A549 (cell line): ENCODE data around the gene TFDP1. TPM values are rescaled to one million over a fixed set of nuclear protein-coding genes. Genes with fewer than 3 reads are reported as not detected.

ENCODE experiments used
- ATAC-seq, 2 experiments: fragments of 200-7000 bp in 1 of 2; fragments of >200 bp in 1 of 2; cut with Nextera tagmentation in 1 of 2; cut with Tn5 transposase in 1 of 2; 3 replicates each; pipeline versions ENCODE4 v1.8.0 to v1.9.1; 2018 to 2020; ENCODE audit warnings: mild to moderate bottlenecking in 1 of 2, moderate library complexity in 1 of 2
- CTCF ChIA-PET: fragments of 300-600 bp; sonication (Branson Sonifier 250); formaldehyde crosslinking; extraction: SDS; loops from one replicate; lab custom pipeline; 2021; ENCODE audit warnings: antibody characterized with exemption, inconsistent platforms; lab: Yijun Ruan, JAX
- POLR2A ChIA-PET: fragments of 350-600 bp; formaldehyde crosslinking; extraction: SDS; loops from one replicate; lab custom pipeline; 2021; ENCODE audit warnings: antibody characterized with exemption, inconsistent platforms; lab: Yijun Ruan, JAX
- DNase-seq, 2 experiments: peaks; one replicate each; pipeline versions ENCODE4 v3.0.0 to v3.0.0-alpha.2; 2011 to 2016; ENCODE audit warnings: low read depth in 1 of 2, low spot score in 1 of 2
- FAIRE-seq: peaks from 2 replicates; lab custom pipeline; 2011; peaks lifted over from hg19 to GRCh38; lab: Jason Lieb, UNC
- H3K27ac ChIP-seq, 2 experiments: fragments of >200 bp; sonication (Bioruptor Twin); formaldehyde crosslinking; 3 replicates each; pipeline ENCODE4 v1.5.1; 2016 to 2017
- H3K4me1 ChIP-seq: fragments of >200 bp; sonication (Bioruptor Twin); formaldehyde crosslinking; 3 replicates; pipeline ENCODE4 v1.6.1; 2016
- H3K4me2 ChIP-seq: fragments of >200 bp; sonication (Bioruptor Twin); formaldehyde crosslinking; 3 replicates; pipeline ENCODE4 v1.6.1; 2016
- H3K4me3 ChIP-seq: fragments of >200 bp; sonication (Bioruptor Twin); formaldehyde crosslinking; 3 replicates; pipeline ENCODE4 v1.5.1; 2016
- H3K9me3 ChIP-seq: fragments of >200 bp; sonication (Bioruptor Twin); formaldehyde crosslinking; 3 replicates; pipeline ENCODE4 v1.6.1; 2016
- BHLHE40 ChIP-seq: IDR thresholded peaks from 2 replicates; pipeline ENCODE4 v1.6.1; 2012; ENCODE audit warnings: low read depth, low read length, inconsistent platforms
- CEBPB ChIP-seq, 2 experiments: fragments of >200 bp in 1 of 2; sonication (Bioruptor Twin) in 1 of 2; formaldehyde crosslinking in 1 of 2; IDR thresholded peaks; 2 replicates each; pipeline ENCODE4 v1.6.1; 2012 to 2016
- ESRRA ChIP-seq: fragments of 150-350 bp; IDR thresholded peaks from 2 replicates; pipeline ENCODE4 v1.6.1; 2014; ENCODE audit warnings: mild to moderate bottlenecking, low read length, borderline replicate concordance
- GATA3 ChIP-seq: IDR thresholded peaks from 2 replicates; pipeline ENCODE4 v1.6.1; 2012; ENCODE audit warnings: borderline replicate concordance
- HDAC2 ChIP-seq: fragments of 200-600 bp; sonication (generic); IDR thresholded peaks from 2 replicates; pipeline ENCODE4 v1.6.1; 2016
- HEYL ChIP-seq: fragments of 250-450 bp; sonication (Bioruptor Pico); IDR thresholded peaks from 2 replicates; pipeline ENCODE4 v1.8.0; 2021; ENCODE audit warnings: mild to moderate bottlenecking, moderate library complexity
- HOXA7 ChIP-seq: fragments of 250-450 bp; sonication (Bioruptor Pico); IDR thresholded peaks from 2 replicates; pipeline ENCODE4 v1.5.0; 2020; ENCODE audit warnings: mild to moderate bottlenecking, moderate library complexity
- KDM5A ChIP-seq: fragments of 200-600 bp; sonication (generic); IDR thresholded peaks from 2 replicates; pipeline ENCODE4 v1.6.1; 2016; ENCODE audit warnings: antibody characterized with exemption, mild to moderate bottlenecking
- MAFK ChIP-seq: fragments of 450-650 bp; IDR thresholded peaks from 2 replicates; pipeline ENCODE4 v1.6.1; 2014; ENCODE audit not compliant: partially characterized antibody
- NPAS2 ChIP-seq: fragments of 250-450 bp; sonication (Bioruptor Pico); IDR thresholded peaks from 2 replicates; pipeline ENCODE4 v1.8.0; 2022; ENCODE audit warnings: mild to moderate bottlenecking, moderate library complexity, borderline replicate concordance
- NR3C1 ChIP-seq: fragments of >200 bp; sonication (Bioruptor Twin); formaldehyde crosslinking; IDR thresholded peaks from 3 replicates; pipeline ENCODE4 v1.6.1; 2017
- POLR2A ChIP-seq: IDR thresholded peaks from 2 replicates; pipeline ENCODE4 v1.6.1; 2012; ENCODE audit warnings: mild to moderate bottlenecking, low read length
- RAD21 ChIP-seq, 2 experiments: fragments of >200 bp in 1 of 2; sonication (Bioruptor Twin) in 1 of 2; formaldehyde crosslinking in 1 of 2; IDR thresholded peaks in 1 of 2; conservative IDR thresholded peaks in 1 of 2; 2 replicates in 1 of 2; 3 replicates in 1 of 2; pipeline ENCODE4 v1.6.1; 2012 to 2018; ENCODE audit warnings: inconsistent platforms in 1 of 2
- RFX5 ChIP-seq: fragments of 450-650 bp; IDR thresholded peaks from 2 replicates; pipeline ENCODE4 v1.7.1; 2014; ENCODE audit warnings: antibody characterized with exemption, mild to moderate bottlenecking, moderate library complexity
- RNF2 ChIP-seq: fragments of 200-600 bp; sonication (generic); IDR thresholded peaks from 2 replicates; pipeline ENCODE4 v1.6.1; 2016; ENCODE audit warnings: low read depth, mild to moderate bottlenecking, antibody characterized with exemption, moderate library complexity, borderline replicate concordance
- SREBF2 ChIP-seq: fragments of 450-650 bp; IDR thresholded peaks from 2 replicates; pipeline ENCODE4 v1.6.1; 2014; ENCODE audit warnings: mild to moderate bottlenecking, moderate library complexity
- ZNF302 ChIP-seq: fragments of 250-450 bp; sonication (Bioruptor Pico); IDR thresholded peaks from 2 replicates; pipeline ENCODE4 v1.9.0; 2021; ENCODE audit warnings: inconsistent platforms, mild to moderate bottlenecking, moderate library complexity
- WGBS: methylation state at CpG from one replicate; pipeline ENCODE4 v1.1.6; 2017; ENCODE audit errors: missing lambda C conversion rate; 5-methylcytosine and 5-hydroxymethylcytosine counted together
- polyA plus RNA-seq, 4 experiments: library from polyadenylated mRNA; depleted of rRNA in 3 of 4; stranded (reverse); fragments of >200 nt; fragmentation: RNase III in 1 of 4; extraction: RNeasy Plus Mini Kit Qiagen cat#74134 plus additional on column Dnase treatment in 1 of 4; gene quantifications; 2 replicates in 3 of 4; 3 replicates in 1 of 4; pipeline ENCODE4 v1.2.3, GENCODE V29; 2011 to 2017
- TF ChIP-seq, protein P1 (sequence below): fragments of >200 bp; sonication (Bioruptor Twin); formaldehyde crosslinking; IDR thresholded peaks from 3 replicates; pipeline ENCODE4 v1.6.1; 2016
- TF ChIP-seq, protein P2 (sequence below): fragments of 250-450 bp; sonication (Bioruptor Pico); IDR thresholded peaks from 2 replicates; pipeline ENCODE4 v1.5.0; 2021; ENCODE audit warnings: mild to moderate bottlenecking, moderate library complexity, borderline replicate concordance

TFDP1 gene
- polyA plus RNA-seq, 2 of the 4 experiments (the other 2 are of a cell fraction): 73.2 to 88.4 TPM

DNA sequence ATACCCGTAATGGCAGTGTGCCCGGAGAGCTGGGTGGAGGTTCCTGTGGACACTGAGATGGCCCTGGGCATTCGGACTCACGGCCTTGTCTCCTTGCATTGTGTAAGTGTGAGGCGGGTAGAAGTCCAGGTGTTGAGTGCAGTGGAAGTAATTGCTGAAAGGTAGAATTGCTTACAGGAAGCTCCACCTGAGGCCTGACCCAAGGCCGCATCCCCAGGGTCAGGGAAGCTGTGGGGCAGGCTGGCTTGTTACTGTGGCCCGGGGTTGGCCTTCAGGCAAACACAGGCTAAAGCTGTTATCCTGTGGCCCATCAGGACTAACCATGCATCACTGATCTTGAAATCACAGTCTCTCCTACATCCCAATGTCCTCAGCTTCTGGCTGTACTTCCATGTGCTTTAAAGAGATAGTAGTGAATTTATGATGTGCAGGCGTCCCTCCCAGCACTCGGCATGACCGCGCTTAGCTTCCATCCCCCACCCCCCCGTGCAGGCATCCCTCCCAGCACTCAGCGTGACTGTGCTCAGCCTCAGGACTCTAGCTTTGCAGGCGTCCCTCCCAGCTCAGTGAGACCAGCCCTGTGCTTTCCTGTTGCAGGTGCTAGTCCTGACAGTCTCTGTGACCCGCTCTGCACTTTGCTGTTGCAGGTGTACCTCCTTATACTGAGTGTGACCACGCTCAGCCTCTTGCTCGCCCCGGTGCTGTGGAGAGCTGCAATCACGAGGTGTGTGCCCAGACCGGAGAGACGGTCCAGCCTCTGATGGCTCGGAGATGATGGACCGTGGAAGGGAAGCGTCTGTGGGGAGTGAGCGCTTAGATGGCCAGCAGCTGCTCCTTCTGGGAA is 35.6 kb upstream of the TFDP1 start:
- no peak overlapping the region for H3K27ac ChIP-seq
- TF ChIP-seq HDAC2 (no peak), CEBPB (IDR thresholded peaks at IDR 0.05) (no peak)
- TF ChIP-seq, all 56 proteins: peak for 0
- H3K9me3 ChIP-seq: no peaks in the 10 kb centered on the region
- 92% methylated on average over 18 of the region's 25 CpGs for WGBS
- POLR2A ChIA-PET: no interaction called here
- H3K4me3 ChIP-seq: no peak overlapping the region
- no peaks in the 10 kb centered on the region for H3K4me1 ChIP-seq
- ATAC-seq (no peak), FAIRE-seq (no peak), DNase-seq (no peak)
- CTCF ChIA-PET: interaction anchor here (0.9 kb wide), 1 partner anchor 10 kb away, joined by 3 read pairs; no protein-coding TSS in a partner anchor
- H3K4me2 ChIP-seq: no peak overlapping the region

DNA sequence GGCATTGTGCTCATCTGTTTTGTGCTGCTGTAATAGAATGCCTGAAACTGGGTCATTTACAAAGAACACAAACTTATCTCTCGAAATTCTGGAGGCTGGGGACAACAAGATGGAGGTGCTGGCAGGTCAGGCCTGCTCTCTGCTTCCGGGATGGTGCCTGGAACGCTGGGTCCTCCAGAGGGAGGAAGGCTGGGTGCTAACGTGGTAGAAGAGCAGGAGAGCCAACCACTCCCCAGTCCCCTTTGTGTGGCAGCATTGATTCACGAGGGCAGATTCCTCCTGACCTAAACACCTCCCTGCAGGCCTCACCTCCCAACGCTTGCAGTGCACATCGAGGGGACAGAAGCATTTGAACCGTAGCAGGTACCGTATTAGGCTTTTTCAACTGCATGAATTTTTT is 34.1 kb upstream of the TFDP1 start:
- DNase-seq (no peak), FAIRE-seq (no peak), ATAC-seq (no peak)
- Histone ChIP-seq H3K4me3 (no peak overlapping the region), H3K27ac (no peak overlapping the region), H3K4me2 (no peak overlapping the region), H3K4me1 (no peaks in the 10 kb centered on the region), H3K9me3 (no peaks in the 10 kb centered on the region)
- 86% methylated on average over 9 of the region's 9 CpGs for WGBS
- POLR2A ChIA-PET: no interaction called here
- CTCF ChIA-PET: no interaction called here
- TF ChIP-seq POLR2A (no peak), SREBF2 (no peak), NR3C1 (no peak), ZNF302 (CRISPR knock-in tag) (no peak), HEYL (no peak), BHLHE40 (no peak), HDAC2 (no peak), MAFK (no peak), RAD21 (conservative IDR thresholded peaks at IDR 0.05 in 1 of 2, IDR thresholded peaks at IDR 0.05 in 1 of 2) (no peak), GATA3 (no peak), RFX5 (no peak), ESRRA (no peak), RNF2 (no peak), NPAS2 (CRISPR knock-in tag) (no peak), KDM5A (no peak), HOXA7 (CRISPR knock-in tag) (no peak)
- TF ChIP-seq, protein P1, sequence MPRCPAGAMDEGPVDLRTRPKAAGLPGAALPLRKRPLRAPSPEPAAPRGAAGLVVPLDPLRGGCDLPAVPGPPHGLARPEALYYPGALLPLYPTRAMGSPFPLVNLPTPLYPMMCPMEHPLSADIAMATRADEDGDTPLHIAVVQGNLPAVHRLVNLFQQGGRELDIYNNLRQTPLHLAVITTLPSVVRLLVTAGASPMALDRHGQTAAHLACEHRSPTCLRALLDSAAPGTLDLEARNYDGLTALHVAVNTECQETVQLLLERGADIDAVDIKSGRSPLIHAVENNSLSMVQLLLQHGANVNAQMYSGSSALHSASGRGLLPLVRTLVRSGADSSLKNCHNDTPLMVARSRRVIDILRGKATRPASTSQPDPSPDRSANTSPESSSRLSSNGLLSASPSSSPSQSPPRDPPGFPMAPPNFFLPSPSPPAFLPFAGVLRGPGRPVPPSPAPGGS: no peak
- TF ChIP-seq, protein P2, sequence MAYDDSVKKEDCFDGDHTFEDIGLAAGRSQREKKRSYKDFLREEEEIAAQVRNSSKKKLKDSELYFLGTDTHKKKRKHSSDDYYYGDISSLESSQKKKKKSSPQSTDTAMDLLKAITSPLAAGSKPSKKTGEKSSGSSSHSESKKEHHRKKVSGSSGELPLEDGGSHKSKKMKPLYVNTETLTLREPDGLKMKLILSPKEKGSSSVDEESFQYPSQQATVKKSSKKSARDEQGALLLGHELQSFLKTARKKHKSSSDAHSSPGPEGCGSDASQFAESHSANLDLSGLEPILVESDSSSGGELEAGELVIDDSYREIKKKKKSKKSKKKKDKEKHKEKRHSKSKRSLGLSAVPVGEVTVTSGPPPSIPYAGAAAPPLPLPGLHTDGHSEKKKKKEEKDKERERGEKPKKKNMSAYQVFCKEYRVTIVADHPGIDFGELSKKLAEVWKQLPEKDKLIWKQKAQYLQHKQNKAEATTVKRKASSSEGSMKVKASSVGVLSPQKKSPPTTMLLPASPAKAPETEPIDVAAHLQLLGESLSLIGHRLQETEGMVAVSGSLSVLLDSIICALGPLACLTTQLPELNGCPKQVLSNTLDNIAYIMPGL (CRISPR knock-in tag): no peak

GRCh38 chr13:113551081-113552000 is 33.2 kb upstream of the TFDP1 start:
- no peak for TF ChIP-seq KDM5A
- H3K4me2 ChIP-seq: no peak overlapping the region
- H3K4me3 ChIP-seq: no peak overlapping the region
- ChIA-PET POLR2A (no interaction called here), CTCF (interaction anchor here (1.7 kb wide), 1 partner anchor 11 kb away, joined by 6 read pairs; no protein-coding TSS in a partner anchor)
- H3K4me1 ChIP-seq: no peaks in the 10 kb centered on the region
- FAIRE-seq (no peak), DNase-seq (no peak), ATAC-seq (no peak)
- H3K27ac ChIP-seq: no peak overlapping the region
- no peaks in the 10 kb centered on the region for H3K9me3 ChIP-seq
- WGBS: 69% methylated on average over 16 of the region's 16 CpGs
